Large intestine (tissue), 3 donors: ENCODE results near the gene PAK4. TPM values are rescaled to one million over a fixed set of nuclear protein-coding genes. Genes with fewer than 3 reads are reported as not detected.
A peak's percentile ranks its signal among the peaks of the same experiment; 100 is the strongest.

Experiments
- DNase-seq, 2 donors: peaks; one replicate each; pipeline versions ENCODE4 v3.0.0 to v3.0.0-alpha.2; 2013
- H3K27ac ChIP-seq: one replicate; pipeline ENCODE4 v1.5.1; 2013; ENCODE audit warnings: low read length
- H3K27me3 ChIP-seq: 2 replicates; pipeline ENCODE4 v1.6.1; 2013; ENCODE audit warnings: low read length; ENCODE audit not compliant: control insufficient read depth, insufficient read depth
- H3K36me3 ChIP-seq: 2 replicates; pipeline ENCODE4 v1.6.1; 2013; ENCODE audit warnings: low read length; ENCODE audit not compliant: control insufficient read depth, insufficient read depth
- H3K4me1 ChIP-seq: one replicate; pipeline ENCODE4 v1.6.1; 2013; ENCODE audit warnings: low read length; ENCODE audit not compliant: control insufficient read depth, insufficient read depth
- H3K4me3 ChIP-seq: one replicate; pipeline ENCODE4 v1.5.1; 2013; ENCODE audit warnings: low read length
- H3K9me3 ChIP-seq: one replicate; pipeline ENCODE4 v1.6.1; 2013; ENCODE audit warnings: mild to moderate bottlenecking, low read depth, low read length, moderate library complexity; ENCODE audit not compliant: control insufficient read depth
- WGBS: methylation state at CpG from one replicate; pipeline ENCODE4 v1.1.5; 2013; ENCODE audit warnings: low lambda C conversion rate; ENCODE audit not compliant: insufficient coverage; 5-methylcytosine and 5-hydroxymethylcytosine counted together
- polyA plus RNA-seq: library from polyadenylated mRNA; unstranded; fragments of 120-200 nt; gene quantifications from one replicate; pipeline ENCODE4 v1.2.1, GENCODE V29; 2013

Gene PAK4
- polyA plus RNA-seq, 1 donor = 59.6 TPM

DNA sequence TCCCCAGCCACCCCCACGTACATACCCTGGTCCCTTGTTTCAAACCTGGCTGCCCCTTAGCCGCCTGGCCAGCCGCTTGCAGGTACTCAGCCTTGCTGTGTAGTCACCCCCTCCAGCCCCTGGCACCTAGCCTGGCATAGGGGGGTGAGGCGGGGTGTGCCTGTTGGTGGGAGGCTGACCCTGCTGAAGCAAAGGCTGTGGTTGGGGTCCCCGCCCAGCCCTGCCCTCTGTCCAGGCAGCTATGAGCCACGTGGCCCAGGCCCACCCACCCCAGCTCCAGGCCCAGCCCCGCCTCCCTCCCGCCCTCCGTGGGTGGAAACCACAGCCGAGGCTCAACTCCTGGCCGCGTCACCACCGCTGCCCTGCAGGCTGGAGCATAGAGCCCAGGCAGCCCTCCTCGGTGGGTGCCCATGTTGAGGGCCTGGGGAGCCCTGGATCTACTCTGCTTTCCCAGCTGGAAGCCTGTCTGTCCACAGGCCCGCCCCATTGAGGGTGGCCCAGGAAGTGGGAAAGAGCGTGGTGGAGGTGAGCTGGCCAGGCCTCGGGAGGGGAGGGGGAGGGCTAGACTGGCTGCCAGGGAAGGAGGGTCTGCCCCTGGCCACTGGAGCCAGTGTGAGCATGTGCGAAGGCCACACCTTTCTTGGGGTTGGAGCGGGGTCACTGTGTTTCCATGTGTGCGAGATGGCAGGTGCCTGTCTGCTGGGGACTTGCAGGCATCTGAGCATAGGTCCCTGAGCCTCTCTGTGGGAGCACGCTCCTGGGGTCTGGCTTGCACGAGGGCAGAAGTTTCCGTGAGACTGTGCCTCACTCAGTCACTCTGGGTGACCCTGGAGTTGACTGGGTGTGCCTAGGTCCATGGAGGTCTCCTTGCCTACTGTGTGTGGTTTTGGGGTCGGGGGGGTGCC, 31.0 kb downstream of the PAK4 start:
- Histone ChIP-seq H3K27me3 (no peaks in the 10 kb centered on the region), H3K27ac (peak overlapping the region; percentile 16), H3K4me3 (no peak overlapping the region), H3K9me3 (no peaks in the 10 kb centered on the region), H3K4me1 (peaks cover 57% of the 10 kb centered on the region), H3K36me3 (peaks cover 8% of the 10 kb centered on the region)
- DNase-seq = peak in 1 of 2 donors; percentile 35
- WGBS = no CpG with 5 or more reads among the region's 24 CpGs

- peak in 1 of 2 donors; percentile 45 for DNase-seq
- H3K36me3 ChIP-seq = peaks cover 8% of the 10 kb centered on the region
- H3K9me3 ChIP-seq = no peaks in the 10 kb centered on the region
- no peak overlapping the region for H3K27ac ChIP-seq
- H3K4me1 ChIP-seq = peaks cover 57% of the 10 kb centered on the region
- no peak overlapping the region for H3K4me3 ChIP-seq
- H3K27me3 ChIP-seq = no peaks in the 10 kb centered on the region
- WGBS = no CpG with 5 or more reads among the region's 23 CpGs
Measured at GRCh38 chr19:39157275-39157996, 31.9 kb downstream of the PAK4 start.

DNA sequence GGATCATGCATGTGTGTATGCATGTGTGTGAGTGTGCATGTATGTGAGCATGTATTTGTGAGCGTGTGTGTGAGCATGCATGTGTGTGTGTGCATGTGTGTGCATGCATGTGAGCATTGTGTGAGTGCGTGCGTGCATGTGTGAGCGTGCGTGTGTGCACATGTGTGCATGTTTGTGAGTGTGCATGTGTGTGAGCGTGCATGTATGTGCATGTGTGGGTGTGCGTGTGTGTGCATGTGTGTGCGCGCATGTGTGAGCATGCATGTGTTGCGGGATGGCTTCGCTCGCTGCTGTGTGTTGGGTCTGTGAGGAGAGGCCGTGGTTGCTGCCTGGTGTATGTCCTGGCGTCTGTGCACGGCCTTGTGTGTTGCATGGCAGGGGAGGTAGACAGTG, 32.4 kb downstream of the PAK4 start:
- Histone ChIP-seq H3K9me3 (no peaks in the 10 kb centered on the region), H3K36me3 (peaks cover 8% of the 10 kb centered on the region), H3K4me3 (no peak overlapping the region), H3K27ac (no peak overlapping the region), H3K4me1 (peaks cover 57% of the 10 kb centered on the region), H3K27me3 (no peaks in the 10 kb centered on the region)
- WGBS = no CpG with 5 or more reads among the region's 15 CpGs
- DNase-seq = no peak

DNA sequence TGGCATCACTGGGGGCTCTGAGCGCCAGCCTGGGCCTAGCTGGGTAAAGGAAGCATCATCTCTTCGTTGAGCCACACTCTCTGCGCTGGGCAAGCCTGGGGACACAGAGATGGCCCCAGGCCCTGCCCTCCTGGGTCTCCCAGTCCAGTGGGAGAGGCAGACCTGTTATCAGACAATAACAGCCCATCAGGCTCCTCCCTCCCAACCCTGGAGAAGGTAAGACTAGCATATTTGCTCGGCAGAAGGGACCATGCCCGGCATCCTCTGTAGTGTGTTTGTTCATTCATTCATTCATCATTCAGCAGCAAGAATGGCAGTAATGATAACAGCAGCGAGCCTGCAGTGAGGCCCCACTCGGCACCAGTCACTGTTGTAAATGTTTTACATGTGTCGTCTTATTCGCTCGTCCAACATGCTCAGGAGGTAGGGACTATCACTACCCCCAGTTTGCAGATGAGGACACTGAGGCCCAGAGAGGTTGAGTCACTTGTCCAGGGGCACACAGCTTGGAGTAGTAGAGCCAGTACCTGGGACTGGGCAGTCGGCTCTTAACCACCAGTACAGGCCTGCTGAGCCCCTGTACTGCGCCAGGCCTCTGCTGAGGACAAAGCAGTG, 33.2 kb downstream of the PAK4 start:
- DNase-seq = peak in 1 of 2 donors; percentile 48
- Histone ChIP-seq H3K4me3 (no peak overlapping the region), H3K36me3 (peaks cover 8% of the 10 kb centered on the region), H3K27ac (no peak overlapping the region), H3K9me3 (no peaks in the 10 kb centered on the region), H3K27me3 (no peaks in the 10 kb centered on the region), H3K4me1 (peaks cover 56% of the 10 kb centered on the region)
- no CpG with 5 or more reads among the region's 12 CpGs for WGBS

DNA sequence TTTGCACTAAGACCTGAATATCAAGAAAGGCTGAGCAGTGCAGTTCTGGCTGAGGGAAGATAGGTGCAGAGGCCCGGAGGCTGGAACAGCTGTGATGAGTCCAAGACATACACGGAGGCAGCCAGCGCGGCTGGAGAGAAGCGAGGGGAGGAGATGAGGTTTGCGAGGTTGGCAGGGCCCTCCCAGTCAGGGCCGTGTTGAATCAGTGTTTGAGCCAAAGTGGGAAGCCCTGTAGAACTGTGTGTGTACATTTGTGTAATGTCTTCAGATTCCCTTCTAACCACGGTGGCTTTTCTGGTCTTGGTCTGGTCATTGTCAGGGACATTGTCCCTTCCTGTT, 34.9 kb downstream of the PAK4 start:
- no peaks in the 10 kb centered on the region for H3K9me3 ChIP-seq
- DNase-seq = no peak
- no peaks in the 10 kb centered on the region for H3K27me3 ChIP-seq
- no peak overlapping the region for H3K27ac ChIP-seq
- H3K4me3 ChIP-seq = no peak overlapping the region
- H3K36me3 ChIP-seq = peaks cover 8% of the 10 kb centered on the region
- WGBS = no CpG with 5 or more reads among the region's 8 CpGs
- H3K4me1 ChIP-seq = peaks cover 42% of the 10 kb centered on the region

DNA sequence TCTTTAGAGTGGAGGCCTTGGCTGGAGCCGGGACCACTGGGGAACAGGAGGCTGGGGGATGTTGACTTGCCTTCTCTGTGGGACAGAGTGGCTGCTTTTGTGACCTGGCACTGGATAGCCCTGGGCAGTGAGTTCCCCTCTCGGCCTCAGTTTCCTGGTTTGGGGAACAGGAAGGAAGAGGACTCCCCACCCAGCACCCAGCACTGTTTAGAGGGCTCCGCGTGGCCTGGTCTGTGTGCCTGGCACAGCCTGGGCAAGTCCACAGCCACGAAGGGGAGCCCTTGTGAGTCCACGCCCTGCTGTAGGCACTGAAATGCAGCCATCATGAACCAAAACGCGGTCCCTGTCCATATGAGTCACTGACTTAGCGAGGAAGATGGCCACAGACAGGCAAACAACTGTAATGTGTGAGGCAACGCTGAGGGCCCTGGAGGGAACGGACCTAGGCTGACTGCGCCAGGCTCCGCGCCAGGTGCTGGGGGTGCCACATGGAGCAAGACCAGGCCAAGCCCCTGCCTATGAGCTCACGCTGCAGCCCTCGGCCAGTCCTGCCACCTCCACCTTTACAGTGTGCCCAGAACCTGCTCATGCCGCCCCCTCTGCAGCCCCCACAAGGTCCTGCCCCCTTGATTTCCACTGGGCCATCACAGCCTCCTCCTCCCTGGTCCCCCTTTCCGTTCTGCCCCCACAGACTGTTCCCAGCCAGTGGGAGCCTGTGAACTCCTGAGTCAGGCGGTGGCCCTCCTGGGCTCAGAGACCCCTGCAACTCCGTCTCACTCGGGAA, 35.5 kb downstream of the PAK4 start:
- Histone ChIP-seq H3K27me3 (no peaks in the 10 kb centered on the region), H3K4me3 (no peak overlapping the region), H3K27ac (no peak overlapping the region), H3K9me3 (no peaks in the 10 kb centered on the region), H3K4me1 (peaks cover 36% of the 10 kb centered on the region), H3K36me3 (peaks cover 8% of the 10 kb centered on the region)
- no CpG with 5 or more reads among the region's 21 CpGs for WGBS
- no peak for DNase-seq

GRCh38 chr19:39162441-39163043, 37.0 kb downstream of the PAK4 start:
- WGBS = 88% methylated on average over 3 of the region's 15 CpGs
- Histone ChIP-seq H3K36me3 (peaks cover 8% of the 10 kb centered on the region), H3K27ac (no peak overlapping the region), H3K4me3 (no peak overlapping the region), H3K9me3 (no peaks in the 10 kb centered on the region), H3K4me1 (peaks cover 35% of the 10 kb centered on the region), H3K27me3 (no peaks in the 10 kb centered on the region)
- no peak for DNase-seq

DNA sequence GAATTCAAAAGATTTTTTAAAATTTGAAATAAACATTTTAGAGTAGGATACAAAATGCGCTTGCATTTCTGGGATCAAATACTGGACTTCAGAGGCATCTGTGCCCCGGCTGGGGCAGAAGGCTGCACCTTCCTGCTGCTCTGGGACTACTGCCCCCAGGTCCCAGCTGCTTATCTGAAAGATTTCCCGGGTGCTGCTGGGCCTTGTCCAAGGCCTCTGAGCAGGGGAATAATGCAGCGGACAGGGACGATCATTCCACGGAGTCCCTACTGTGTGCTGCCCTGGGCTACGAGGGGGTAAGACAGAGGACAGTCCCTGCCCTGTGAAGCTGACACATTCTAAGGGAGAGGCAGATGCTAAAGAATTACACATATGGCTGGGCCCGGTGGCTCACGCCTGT, 38.0 kb downstream of the PAK4 start:
- no peak for DNase-seq
- Histone ChIP-seq H3K27ac (no peak overlapping the region), H3K36me3 (peaks cover 10% of the 10 kb centered on the region), H3K27me3 (no peaks in the 10 kb centered on the region), H3K9me3 (no peaks in the 10 kb centered on the region), H3K4me3 (no peak overlapping the region), H3K4me1 (peaks cover 27% of the 10 kb centered on the region)
- WGBS = no CpG with 5 or more reads among the region's 9 CpGs

DNA sequence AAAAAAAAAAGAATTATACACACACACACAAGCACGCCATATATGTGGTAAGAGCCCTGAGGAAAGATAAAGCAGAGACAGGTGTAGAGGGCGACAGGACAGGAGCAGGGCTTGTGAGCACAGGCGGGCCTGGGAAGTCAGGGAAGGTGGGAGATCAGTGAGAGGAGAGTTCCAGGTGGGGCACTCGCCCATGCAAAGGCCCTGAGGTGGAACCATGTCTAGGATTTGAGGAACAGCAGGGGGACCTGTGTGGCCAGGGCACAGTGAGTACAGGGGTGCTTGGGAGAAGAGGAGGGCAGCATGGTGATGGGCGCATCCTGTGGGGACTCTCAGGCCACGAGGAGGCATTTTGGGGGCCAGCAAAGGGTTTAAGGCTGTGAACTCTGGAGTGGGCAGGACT, 38.7 kb downstream of the PAK4 start:
- H3K27me3 ChIP-seq = no peaks in the 10 kb centered on the region
- H3K4me3 ChIP-seq = no peak overlapping the region
- no peaks in the 10 kb centered on the region for H3K9me3 ChIP-seq
- peaks cover 13% of the 10 kb centered on the region for H3K36me3 ChIP-seq
- H3K4me1 ChIP-seq = peaks cover 22% of the 10 kb centered on the region
- no peak for DNase-seq
- 74% methylated on average over 2 of the region's 6 CpGs for WGBS
- no peak overlapping the region for H3K27ac ChIP-seq
